ENCODE measurements around the gene PODXL2.
"Not testable (repeated sequence)": the region's sequence is repeated elsewhere in the genome, so short reads cannot be mapped to it uniquely, and the experiment has no call there.

The PODXL2 gene

GRCh38 chr3:127691974-127692373 lies 63.0 kb downstream of the PODXL2 start:
- DNase-seq = no peak

- no peak for DNase-seq
These were observed 63.7 kb downstream of the PODXL2 start for GRCh38 chr3:127692501-127693335.

GRCh38 chr3:127693336-127693843 lies 64.4 kb downstream of the PODXL2 start:
- DNase-seq = no peak

GRCh38 chr3:127694467-127695215 lies 65.7 kb downstream of the PODXL2 start:
- peak; percentile 22 for DNase-seq

GRCh38 chr3:127697551-127698240 lies 68.7 kb downstream of the PODXL2 start:
- DNase-seq = peak; percentile 30

GRCh38 chr3:127698286-127698685 lies 69.3 kb downstream of the PODXL2 start:
- no peak for DNase-seq

- no peak for DNase-seq
These were observed 69.9 kb downstream of the PODXL2 start for GRCh38 chr3:127698691-127699415.

- no peak for DNase-seq
These were observed 70.7 kb downstream of the PODXL2 start for GRCh38 chr3:127699416-127700300.

- DNase-seq = no peak
These were observed 71.4 kb downstream of the PODXL2 start for GRCh38 chr3:127700406-127700805.

GRCh38 chr3:127701280-127701911 lies 72.4 kb downstream of the PODXL2 start:
- no peak for DNase-seq

- no peak for DNase-seq
These were observed 73.2 kb downstream of the PODXL2 start for GRCh38 chr3:127702151-127702578.

- DNase-seq = not testable (repeated sequence)
These were observed 75.9 kb downstream of the PODXL2 start for GRCh38 chr3:127704840-127705239.

GRCh38 chr3:127706312-127706711 lies 77.3 kb downstream of the PODXL2 start:
- no peak for DNase-seq

GRCh38 chr3:127706785-127707351 lies 77.9 kb downstream of the PODXL2 start:
- DNase-seq = no peak

- DNase-seq = no peak
These were observed 78.9 kb downstream of the PODXL2 start for GRCh38 chr3:127707851-127708411.

- DNase-seq = no peak
These were observed 79.9 kb downstream of the PODXL2 start for GRCh38 chr3:127708837-127709236.

- DNase-seq = no peak
These were observed 80.5 kb downstream of the PODXL2 start for GRCh38 chr3:127709320-127710060.

GRCh38 chr3:127710155-127710941 lies 81.4 kb downstream of the PODXL2 start:
- DNase-seq = no peak

Measured in NCI-H510A treated with DMSO at 0.1 percent for 48 hours (cell line).